ENCODE data around the gene ADGRV1.
"Not testable (repeated sequence)": the region's sequence is repeated elsewhere in the genome, so short reads cannot be mapped to it uniquely, and the experiment has no call there.

ADGRV1 gene

GRCh38 chr5:90844931-90845330 lies 286.3 kb downstream of the ADGRV1 start:
- DNase-seq (ENCODE audit: extremely low read depth, low read depth), result no peak
- H3K4me3 ChIP-seq (replicated peaks; ENCODE audit: low read depth, low read length), result no peak overlapping the region
- TF ChIP-seq CTCF (IDR thresholded peaks at IDR 0.05; ENCODE audit: low read depth, low read length, missing control alignments), result no peak

- no peak for TF ChIP-seq CTCF (IDR thresholded peaks at IDR 0.05; ENCODE audit: low read depth, low read length, missing control alignments)
- no peak overlapping the region for H3K4me3 ChIP-seq (replicated peaks; ENCODE audit: low read depth, low read length)
- DNase-seq (ENCODE audit: extremely low read depth, low read depth), result no peak
Observed at GRCh38 chr5:90845723-90846554, 287.3 kb downstream of the ADGRV1 start.

- H3K4me3 ChIP-seq (replicated peaks; ENCODE audit: low read depth, low read length), result not testable (repeated sequence)
Observed at GRCh38 chr5:90847606-90848005, 289.0 kb downstream of the ADGRV1 start.

GRCh38 chr5:90849939-90850338 lies 291.3 kb downstream of the ADGRV1 start:
- no peak for DNase-seq (ENCODE audit: extremely low read depth, low read depth)
- no peak overlapping the region for H3K4me3 ChIP-seq (replicated peaks; ENCODE audit: low read depth, low read length)
- TF ChIP-seq CTCF (IDR thresholded peaks at IDR 0.05; ENCODE audit: low read depth, low read length, missing control alignments), result no peak

More at GRCh38 chr5:90847606-90848005, 289.0 kb downstream of the ADGRV1 start:
- not testable (repeated sequence) for DNase-seq (ENCODE audit: extremely low read depth, low read depth)

- TF ChIP-seq CTCF (IDR thresholded peaks at IDR 0.05; ENCODE audit: low read depth, low read length, missing control alignments), result no peak
- no peak for DNase-seq (ENCODE audit: extremely low read depth, low read depth)
- H3K4me3 ChIP-seq (replicated peaks; ENCODE audit: low read depth, low read length), result no peak overlapping the region
Observed at GRCh38 chr5:90852531-90852930, 293.9 kb downstream of the ADGRV1 start.

GRCh38 chr5:90853750-90854149 lies 295.2 kb downstream of the ADGRV1 start:
- no peak overlapping the region for H3K4me3 ChIP-seq (replicated peaks; ENCODE audit: low read depth, low read length)
- no peak for DNase-seq (ENCODE audit: extremely low read depth, low read depth)
- no peak for TF ChIP-seq CTCF (IDR thresholded peaks at IDR 0.05; ENCODE audit: low read depth, low read length, missing control alignments)

GRCh38 chr5:90854169-90854568 lies 295.6 kb downstream of the ADGRV1 start:
- no peak for DNase-seq (ENCODE audit: extremely low read depth, low read depth)
- no peak overlapping the region for H3K4me3 ChIP-seq (replicated peaks; ENCODE audit: low read depth, low read length)
- TF ChIP-seq CTCF (IDR thresholded peaks at IDR 0.05; ENCODE audit: low read depth, low read length, missing control alignments), result no peak
